CD4-positive, alpha-beta T cell (primary cell): ENCODE data around the gene MRPL36. TPM values are rescaled to one million over a fixed set of nuclear protein-coding genes. Genes with fewer than 3 reads are reported as not detected.

Source experiments
- ATAC-seq: fragments of 200-7000 bp; cut with Tn5 transposase; one replicate; pipeline ENCODE4 v1.10.0; 2022; ENCODE audit warnings: mild to moderate bottlenecking; ENCODE audit not compliant: poor library complexity
- CTCF ChIA-PET: fragments of 350-600 bp; sonication (Branson Sonifier 250); formaldehyde crosslinking; loops from one replicate; lab custom pipeline; 2021; ENCODE audit warnings: antibody characterized with exemption, inconsistent platforms; lab: Charles Lee
- POLR2A ChIA-PET: fragments of 350-600 bp; sonication (Branson Sonifier 250); formaldehyde crosslinking; loops from one replicate; lab custom pipeline; 2021; ENCODE audit warnings: antibody characterized with exemption, inconsistent platforms; lab: Charles Lee
- DNase-seq, 14 experiments: peaks; one replicate each; pipeline ENCODE4 v3.0.0-alpha.2; 2013 to 2020; ENCODE audit warnings: mixed read lengths in 2 of 14
- H3K27ac ChIP-seq, 2 donors: one replicate each; pipeline versions ENCODE4 v1.5.1 to v1.7.0; 2013; ENCODE audit warnings: low read length in 2 of 2, low read depth in 1 of 2, mild to moderate bottlenecking in 1 of 2
- H3K27me3 ChIP-seq, 2 experiments: 1 replicate in 1 of 2; 2 replicates in 1 of 2; pipeline versions ENCODE4 v1.6.1 to v1.7.0; 2013; ENCODE audit warnings: low read length in 2 of 2, control low read depth in 1 of 2, mild to moderate bottlenecking in 1 of 2, moderate library complexity in 1 of 2; ENCODE audit not compliant: insufficient read depth in 2 of 2, control insufficient read depth in 1 of 2
- H3K36me3 ChIP-seq: one replicate; pipeline ENCODE4 v1.6.1; 2013; ENCODE audit warnings: low read length, control low read depth; ENCODE audit not compliant: insufficient read depth
- H3K4me1 ChIP-seq: one replicate; pipeline ENCODE4 v1.6.1; 2013; ENCODE audit warnings: low read length, control low read depth; ENCODE audit not compliant: insufficient read depth
- H3K4me3 ChIP-seq: one replicate; pipeline ENCODE4 v1.5.1; 2013; ENCODE audit warnings: mild to moderate bottlenecking, low read length, moderate library complexity
- H3K9me3 ChIP-seq, 2 experiments: 1 replicate in 1 of 2; 2 replicates in 1 of 2; pipeline versions ENCODE4 v1.6.1 to v1.7.0; 2013; ENCODE audit warnings: low read length in 2 of 2, mild to moderate bottlenecking in 2 of 2, control low read depth in 1 of 2, moderate library complexity in 1 of 2; ENCODE audit not compliant: control insufficient read depth in 1 of 2, insufficient read depth in 1 of 2
- H3K27ac Mint-ChIP-seq: one replicate; pipeline ENCODE4 v1.8.0; 2020; ENCODE audit warnings: mixed read lengths
- H3K27me3 Mint-ChIP-seq: one replicate; pipeline ENCODE4 v1.8.0; 2021; ENCODE audit warnings: mixed read lengths
- H3K36me3 Mint-ChIP-seq: one replicate; pipeline ENCODE4 v1.8.0; 2021; ENCODE audit warnings: low read depth, mixed read lengths
- H3K4me1 Mint-ChIP-seq: one replicate; pipeline ENCODE4 v1.8.0; 2021; ENCODE audit warnings: low read depth, mixed read lengths
- H3K4me3 Mint-ChIP-seq: one replicate; pipeline ENCODE4 v1.8.0; 2020; ENCODE audit warnings: mild to moderate bottlenecking, mixed read lengths
- H3K9me3 Mint-ChIP-seq: one replicate; pipeline ENCODE4 v1.8.0; 2020; ENCODE audit warnings: mixed read lengths
- intact Hi-C, 2 experiments: fragments of 100-400 bp; cut with DNase I in 1 of 2; cut with micrococcal nuclease in 1 of 2; formaldehyde crosslinking; loops; one replicate each; pipeline versions ENCODE4 v1.15.1 to v1.9.0; 2023 to 2025; cut with DNase I, micrococcal nuclease
- total RNA-seq, 174 experiments: library from RNA in 2 of 174; stranded (reverse) in 2 of 174; gene quantifications; one replicate each; pipeline ENCODE4 v1.2.3 and lab custom pipeline; 2021 to 2026
- TF ChIP-seq, protein P1 (sequence below): fragments of 200-600 bp; IDR thresholded peaks from one replicate; pipeline ENCODE4 v1.8.0; 2022; ENCODE audit warnings: antibody characterized with exemption, mild to moderate bottlenecking

The MRPL36 gene
- total RNA-seq, 2 experiments from 2014 or later: 14.3 to 18.2 TPM

DNA sequence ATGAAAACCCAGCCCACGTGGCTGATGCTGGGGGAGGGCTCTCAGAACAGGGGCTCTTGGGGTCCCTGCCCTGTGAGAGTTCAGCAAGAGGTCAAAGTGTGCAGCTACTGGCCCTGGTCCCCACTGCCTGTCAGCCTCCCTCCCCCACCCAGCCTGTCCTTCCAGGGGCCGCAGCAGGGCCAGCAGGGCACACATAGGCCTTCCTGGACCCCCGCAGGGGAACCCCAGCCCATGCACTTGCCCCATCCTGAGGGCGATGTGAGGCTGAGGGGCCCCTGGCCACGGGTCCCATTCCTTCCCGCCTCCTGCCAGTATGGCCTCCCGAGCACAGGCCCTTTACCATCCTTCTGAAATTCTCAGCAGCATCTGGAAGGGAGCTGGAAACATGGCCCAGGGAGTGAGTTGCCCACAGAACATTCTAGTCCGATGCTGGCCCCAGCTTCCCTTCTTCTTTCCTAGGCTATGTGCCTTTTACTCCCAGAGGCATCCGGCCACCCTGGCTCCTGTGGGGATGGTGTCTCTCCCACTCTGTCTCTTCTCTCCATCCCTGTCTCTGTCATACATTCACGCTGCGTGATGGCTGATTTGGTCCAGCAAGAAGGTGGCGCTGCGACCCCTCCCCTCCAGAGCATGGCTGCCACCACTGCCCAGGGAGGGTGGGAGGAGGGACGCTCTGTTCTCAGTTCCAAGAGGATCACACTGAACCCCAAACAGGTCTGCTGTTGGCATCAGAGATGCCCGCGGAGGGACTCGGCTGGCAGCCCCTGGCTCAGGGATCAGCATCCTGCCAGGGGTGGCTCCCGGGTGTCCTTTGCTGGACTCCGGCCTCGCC, 19.6 kb downstream of the MRPL36 start:
- POLR2A ChIA-PET: no interaction called here
- Histone ChIP-seq H3K27ac (no peak overlapping the region), H3K27me3 (no peaks in the 10 kb centered on the region), H3K4me1 (no peaks in the 10 kb centered on the region), H3K36me3 (no peaks in the 10 kb centered on the region), H3K4me3 (no peak overlapping the region), H3K9me3 (no peaks in the 10 kb centered on the region)
- ATAC-seq: no peak
- DNase-seq: no peak
- CTCF ChIA-PET: no interaction called here
- H3K27me3 Mint-ChIP-seq: no peaks in the 10 kb centered on the region
- H3K4me3 Mint-ChIP-seq: no peak overlapping the region
- H3K36me3 Mint-ChIP-seq: no peaks in the 10 kb centered on the region
- H3K9me3 Mint-ChIP-seq: no peaks in the 10 kb centered on the region
- H3K4me1 Mint-ChIP-seq: no peaks in the 10 kb centered on the region
- H3K27ac Mint-ChIP-seq: no peak overlapping the region
- TF ChIP-seq, protein P1, sequence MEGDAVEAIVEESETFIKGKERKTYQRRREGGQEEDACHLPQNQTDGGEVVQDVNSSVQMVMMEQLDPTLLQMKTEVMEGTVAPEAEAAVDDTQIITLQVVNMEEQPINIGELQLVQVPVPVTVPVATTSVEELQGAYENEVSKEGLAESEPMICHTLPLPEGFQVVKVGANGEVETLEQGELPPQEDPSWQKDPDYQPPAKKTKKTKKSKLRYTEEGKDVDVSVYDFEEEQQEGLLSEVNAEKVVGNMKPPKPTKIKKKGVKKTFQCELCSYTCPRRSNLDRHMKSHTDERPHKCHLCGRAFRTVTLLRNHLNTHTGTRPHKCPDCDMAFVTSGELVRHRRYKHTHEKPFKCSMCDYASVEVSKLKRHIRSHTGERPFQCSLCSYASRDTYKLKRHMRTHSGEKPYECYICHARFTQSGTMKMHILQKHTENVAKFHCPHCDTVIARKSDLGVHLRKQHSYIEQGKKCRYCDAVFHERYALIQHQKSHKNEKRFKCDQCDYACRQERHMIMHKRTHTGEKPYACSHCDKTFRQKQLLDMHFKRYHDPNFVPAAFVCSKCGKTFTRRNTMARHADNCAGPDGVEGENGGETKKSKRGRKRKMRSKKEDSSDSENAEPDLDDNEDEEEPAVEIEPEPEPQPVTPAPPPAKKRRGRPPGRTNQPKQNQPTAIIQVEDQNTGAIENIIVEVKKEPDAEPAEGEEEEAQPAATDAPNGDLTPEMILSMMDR: no peak
- intact Hi-C loops: no loop called here

DNA sequence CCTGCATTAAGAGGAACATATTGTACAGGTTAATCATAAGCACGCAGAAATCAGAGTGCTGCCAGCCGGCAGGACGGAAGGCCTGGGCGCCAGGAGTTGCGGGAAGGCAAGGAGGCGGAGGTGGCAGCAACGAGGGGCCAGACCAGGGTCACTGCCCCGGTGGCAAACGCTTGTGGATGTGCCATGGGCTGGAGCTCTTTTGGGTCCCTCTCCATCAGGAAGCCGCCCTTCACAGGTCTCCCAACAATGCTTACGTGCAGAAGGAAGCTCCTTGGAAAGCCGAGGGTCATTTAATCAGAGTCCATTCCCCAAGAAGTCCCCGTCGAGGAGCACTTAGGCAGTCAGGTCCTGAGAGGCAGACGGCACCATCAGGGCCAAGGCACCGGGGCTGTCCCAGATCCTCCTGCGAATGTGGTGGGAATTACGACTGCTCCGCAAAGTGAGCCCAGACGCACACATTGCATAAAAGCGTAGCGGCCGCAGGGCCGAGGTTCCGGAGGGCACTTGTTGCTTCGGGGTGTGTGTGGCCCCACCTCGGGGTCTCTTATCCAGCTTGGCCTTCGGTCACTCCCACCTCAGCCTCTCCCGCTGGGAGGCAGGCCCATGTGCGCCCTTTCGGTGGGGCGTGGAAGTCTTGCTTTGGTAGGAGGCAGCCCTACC, 20.5 kb downstream of the MRPL36 start:
- Histone ChIP-seq H3K27ac (no peak overlapping the region), H3K4me3 (no peak overlapping the region), H3K27me3 (no peaks in the 10 kb centered on the region), H3K9me3 (no peaks in the 10 kb centered on the region), H3K4me1 (no peaks in the 10 kb centered on the region), H3K36me3 (no peaks in the 10 kb centered on the region)
- Mint-ChIP-seq H3K4me3 (no peak overlapping the region), H3K27ac (no peak overlapping the region), H3K36me3 (no peaks in the 10 kb centered on the region), H3K4me1 (no peaks in the 10 kb centered on the region), H3K9me3 (no peaks in the 10 kb centered on the region), H3K27me3 (no peaks in the 10 kb centered on the region)
- POLR2A ChIA-PET: no interaction called here
- intact Hi-C loops: no loop called here
- DNase-seq (no peak), ATAC-seq (no peak)
- TF ChIP-seq, protein P1: no peak
- CTCF ChIA-PET: no interaction called here

DNA sequence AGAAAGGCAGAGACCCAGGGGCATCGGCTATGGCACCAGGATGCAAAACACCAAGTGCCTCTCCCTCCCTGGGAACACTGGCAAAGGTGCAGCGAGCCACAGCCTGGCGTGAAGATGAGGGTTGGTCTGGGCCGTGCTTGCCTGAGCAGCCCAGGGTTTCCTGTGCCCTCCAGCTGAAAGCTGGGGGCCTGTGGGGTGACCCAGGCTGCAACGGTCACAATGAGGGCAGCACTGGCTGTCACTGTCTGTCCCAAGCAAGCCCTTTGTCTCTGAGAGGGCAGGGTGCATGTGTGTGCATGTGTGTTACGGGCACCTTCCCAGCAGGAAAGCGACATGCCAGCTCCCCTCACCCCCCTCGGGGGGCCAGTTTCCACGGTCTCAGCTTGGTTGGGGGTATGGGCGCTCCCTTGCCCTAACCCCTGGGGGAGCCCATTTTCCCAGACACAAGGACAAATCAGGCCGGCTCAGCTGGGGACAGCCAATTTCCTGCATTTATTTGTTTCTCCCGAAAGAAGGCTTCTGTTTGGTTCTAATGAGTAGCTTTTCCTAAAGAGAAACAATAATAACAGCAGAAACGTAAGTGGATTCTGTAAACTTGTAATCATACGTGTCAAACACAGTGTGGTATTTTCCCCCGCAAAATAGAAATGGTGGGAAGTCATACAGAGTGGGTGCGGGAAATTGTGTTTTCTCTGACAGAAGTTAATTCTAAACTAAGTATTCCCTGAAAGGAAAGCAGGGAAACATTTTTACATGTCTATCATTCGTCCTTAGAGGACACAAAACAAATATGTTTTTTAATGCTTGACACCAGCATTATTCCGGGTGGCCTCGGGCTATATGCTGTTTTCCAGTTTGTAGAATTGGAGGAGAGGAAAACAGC, 21.3 kb downstream of the MRPL36 start:
- CTCF ChIA-PET: no interaction called here
- Histone ChIP-seq H3K36me3 (no peaks in the 10 kb centered on the region), H3K27me3 (no peaks in the 10 kb centered on the region), H3K4me3 (no peak overlapping the region), H3K4me1 (no peaks in the 10 kb centered on the region), H3K9me3 (no peaks in the 10 kb centered on the region), H3K27ac (no peak overlapping the region)
- DNase-seq (no peak), ATAC-seq (no peak)
- intact Hi-C loops: no loop called here
- Mint-ChIP-seq H3K36me3 (no peaks in the 10 kb centered on the region), H3K4me1 (no peaks in the 10 kb centered on the region), H3K27ac (no peak overlapping the region), H3K27me3 (no peaks in the 10 kb centered on the region), H3K9me3 (no peaks in the 10 kb centered on the region), H3K4me3 (no peak overlapping the region)
- POLR2A ChIA-PET: no interaction called here
- TF ChIP-seq, protein P1: no peak
